ENCODE data around the gene DNAJB13. TPM values are rescaled to one million over a fixed set of nuclear protein-coding genes. Genes with fewer than 3 reads are reported as not detected.

The DNAJB13 gene
- total RNA-seq, 6 experiments from 2014 or later = not detected

DNA sequence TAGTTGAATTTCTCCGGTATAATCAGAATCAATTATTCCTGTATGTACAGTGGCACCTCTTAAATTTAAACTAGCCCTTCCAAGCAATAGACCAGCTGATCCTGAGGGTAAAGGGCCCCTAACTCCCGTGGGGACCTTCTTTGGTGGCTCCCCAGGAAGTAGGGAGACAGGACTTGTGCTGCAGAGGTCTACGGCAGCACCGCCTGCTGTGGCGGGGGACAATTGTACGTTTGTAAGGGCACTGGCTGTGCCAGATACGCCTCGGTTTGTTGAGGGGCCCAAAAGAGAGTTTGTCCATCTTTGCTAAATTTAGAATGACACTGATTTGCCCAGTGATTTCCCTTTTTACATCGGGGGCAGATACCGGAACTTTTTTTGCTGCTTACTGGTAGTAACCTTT, 5.9 kb upstream of the DNAJB13 start:
- H3K36me3 ChIP-seq = no peaks in the 10 kb centered on the region
- WGBS (ENCODE audit: insufficient coverage, low coverage, low lambda C conversion rate, missing lambda C conversion rate) = 84% methylated on average over 8 of the region's 10 CpGs
- TF ChIP-seq POLR2A (IDR thresholded peaks at IDR 0.05) = no peak
- TF ChIP-seq, protein P1, sequence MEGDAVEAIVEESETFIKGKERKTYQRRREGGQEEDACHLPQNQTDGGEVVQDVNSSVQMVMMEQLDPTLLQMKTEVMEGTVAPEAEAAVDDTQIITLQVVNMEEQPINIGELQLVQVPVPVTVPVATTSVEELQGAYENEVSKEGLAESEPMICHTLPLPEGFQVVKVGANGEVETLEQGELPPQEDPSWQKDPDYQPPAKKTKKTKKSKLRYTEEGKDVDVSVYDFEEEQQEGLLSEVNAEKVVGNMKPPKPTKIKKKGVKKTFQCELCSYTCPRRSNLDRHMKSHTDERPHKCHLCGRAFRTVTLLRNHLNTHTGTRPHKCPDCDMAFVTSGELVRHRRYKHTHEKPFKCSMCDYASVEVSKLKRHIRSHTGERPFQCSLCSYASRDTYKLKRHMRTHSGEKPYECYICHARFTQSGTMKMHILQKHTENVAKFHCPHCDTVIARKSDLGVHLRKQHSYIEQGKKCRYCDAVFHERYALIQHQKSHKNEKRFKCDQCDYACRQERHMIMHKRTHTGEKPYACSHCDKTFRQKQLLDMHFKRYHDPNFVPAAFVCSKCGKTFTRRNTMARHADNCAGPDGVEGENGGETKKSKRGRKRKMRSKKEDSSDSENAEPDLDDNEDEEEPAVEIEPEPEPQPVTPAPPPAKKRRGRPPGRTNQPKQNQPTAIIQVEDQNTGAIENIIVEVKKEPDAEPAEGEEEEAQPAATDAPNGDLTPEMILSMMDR (IDR thresholded peaks at IDR 0.05) = no peak
- no peaks in the 10 kb centered on the region for H3K4me1 ChIP-seq
- no peak overlapping the region for H3K27ac ChIP-seq
- no peaks in the 10 kb centered on the region for H3K27me3 ChIP-seq
- intact Hi-C loops (cut with DNase I) = no loop called here
- H3K4me3 ChIP-seq = no peak overlapping the region
- no peaks in the 10 kb centered on the region for H3K9me3 ChIP-seq
- no peak for DNase-seq
- no peak for ATAC-seq

- no peaks in the 10 kb centered on the region for H3K36me3 ChIP-seq
- no peak for DNase-seq
- H3K27ac ChIP-seq = no peak overlapping the region
- WGBS (ENCODE audit: insufficient coverage, low coverage, low lambda C conversion rate, missing lambda C conversion rate) = 56% methylated on average over 4 of the region's 4 CpGs
- intact Hi-C loops (cut with DNase I) = no loop called here
- H3K27me3 ChIP-seq = no peaks in the 10 kb centered on the region
- H3K4me3 ChIP-seq = no peak overlapping the region
- TF ChIP-seq, protein P1 (IDR thresholded peaks at IDR 0.05) = no peak
- TF ChIP-seq POLR2A (IDR thresholded peaks at IDR 0.05) = no peak
- H3K9me3 ChIP-seq = no peaks in the 10 kb centered on the region
- no peaks in the 10 kb centered on the region for H3K4me1 ChIP-seq
- no peak for ATAC-seq
Measured at GRCh38 chr11:73945396-73945795, 5.4 kb upstream of the DNAJB13 start.

DNA sequence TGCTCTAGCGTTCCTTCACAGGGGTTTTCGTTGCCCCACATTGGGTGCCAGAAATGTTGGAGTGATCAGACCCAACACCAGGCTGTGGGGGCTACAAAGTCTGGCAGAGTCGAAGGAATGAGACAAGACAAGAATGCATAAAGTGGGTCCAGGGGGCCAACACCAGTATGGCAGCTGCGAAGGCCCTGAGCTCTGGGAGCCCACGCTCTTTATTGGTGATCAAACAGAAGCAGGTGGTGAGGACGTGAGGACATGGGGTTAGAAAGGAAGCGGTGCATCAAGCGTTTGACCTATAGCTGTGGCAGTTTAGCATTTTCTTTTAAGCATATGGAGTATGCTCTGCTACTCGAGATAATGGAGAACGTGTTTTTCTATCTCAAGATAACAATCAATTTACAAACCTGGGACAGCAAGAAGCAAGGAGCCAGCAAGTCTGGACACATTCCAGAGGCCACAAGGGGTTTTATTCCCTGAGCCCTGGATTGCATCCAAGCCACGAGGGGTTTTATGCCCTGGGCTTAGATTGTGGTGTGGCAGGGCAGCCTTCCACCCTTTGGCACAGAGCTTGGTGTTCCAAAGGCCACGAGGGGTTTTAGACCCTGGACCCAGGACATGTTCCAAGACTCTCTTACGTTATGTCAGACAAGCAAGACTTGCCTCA, 3.9 kb upstream of the DNAJB13 start:
- no peak for TF ChIP-seq POLR2A (IDR thresholded peaks at IDR 0.05)
- TF ChIP-seq, protein P1 (IDR thresholded peaks at IDR 0.05) = no peak
- intact Hi-C loops (cut with DNase I) = no loop called here
- no peaks in the 10 kb centered on the region for H3K36me3 ChIP-seq
- ATAC-seq (no peak), DNase-seq (peak in 1 of 3 donors; percentile 7)
- no peak overlapping the region for H3K4me3 ChIP-seq
- WGBS (ENCODE audit: insufficient coverage, low coverage, low lambda C conversion rate, missing lambda C conversion rate) = 73% methylated on average over 12 of the region's 13 CpGs
- no peaks in the 10 kb centered on the region for H3K9me3 ChIP-seq
- H3K4me1 ChIP-seq = no peaks in the 10 kb centered on the region
- H3K27me3 ChIP-seq = no peaks in the 10 kb centered on the region
- H3K27ac ChIP-seq = no peak overlapping the region

DNA sequence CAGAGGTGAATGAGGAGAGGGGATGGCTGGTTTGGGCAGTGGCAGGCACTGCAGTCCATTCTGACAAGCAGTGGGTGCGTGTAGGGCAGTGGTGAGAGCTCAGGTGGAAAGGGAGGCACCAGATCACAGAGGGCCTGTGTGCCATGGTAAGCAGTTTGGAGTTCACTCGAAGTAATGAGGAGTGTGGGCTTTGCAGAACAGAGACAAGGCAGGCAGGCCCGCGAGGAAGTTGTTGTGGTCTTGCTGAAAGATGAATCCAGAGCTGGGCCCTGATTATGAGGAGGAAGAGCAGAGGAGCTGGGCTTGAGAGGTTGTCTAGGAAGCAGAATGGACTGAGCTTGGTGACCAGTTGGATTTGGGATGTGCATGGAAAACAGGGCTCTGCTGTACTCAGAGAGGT, 1.6 kb upstream of the DNAJB13 start:
- no peak for TF ChIP-seq POLR2A (IDR thresholded peaks at IDR 0.05)
- TF ChIP-seq, protein P1 (IDR thresholded peaks at IDR 0.05) = no peak
- no peaks in the 10 kb centered on the region for H3K36me3 ChIP-seq
- intact Hi-C loops (cut with DNase I) = no loop called here
- DNase-seq (peak in 1 of 3 donors; percentile 2), ATAC-seq (no peak)
- no peak overlapping the region for H3K27ac ChIP-seq
- 69% methylated on average over 4 of the region's 4 CpGs for WGBS (ENCODE audit: insufficient coverage, low coverage, low lambda C conversion rate, missing lambda C conversion rate)
- no peaks in the 10 kb centered on the region for H3K4me1 ChIP-seq
- no peak overlapping the region for H3K4me3 ChIP-seq
- H3K9me3 ChIP-seq = no peaks in the 10 kb centered on the region
- no peaks in the 10 kb centered on the region for H3K27me3 ChIP-seq

All from right lobe of liver (tissue), 6 donors.